GM12878 (cell line): Measurements from ENCODE around the gene DDHD1. TPM values are rescaled to one million over a fixed set of nuclear protein-coding genes. Genes with fewer than 3 reads are reported as not detected.

Experiments used
- ATAC-seq: fragments of 200-7000 bp; cut with Tn5 transposase; 3 replicates; pipeline ENCODE4 v1.9.1; 2020; ENCODE audit warnings: mild to moderate bottlenecking, moderate library complexity
- BruUV-seq: library from RNA; stranded (reverse); fragments of 400-500 nt; replicated peaks from 2 replicates; lab custom pipeline; 2021; lab: Mats Ljungman, UMichigan
- CTCF ChIA-PET: fragments of 300-600 bp; sonication (Branson Sonifier 250); formaldehyde crosslinking; extraction: SDS; loops from one replicate; lab custom pipeline; 2021; ENCODE audit warnings: inconsistent platforms; lab: Yijun Ruan, JAX
- POLR2A ChIA-PET: fragments of 350-600 bp; formaldehyde crosslinking; extraction: SDS; loops from one replicate; lab custom pipeline; 2021; ENCODE audit warnings: inconsistent platforms; lab: Charles Lee
- RAD21 ChIA-PET: fragments of 300-600 bp; sonication (Branson Sonifier 250); formaldehyde crosslinking; loops from one replicate; lab custom pipeline; 2023; ENCODE audit warnings: antibody characterized with exemption; ENCODE audit not compliant: unreplicated experiment; lab: Charles Lee
- SMC1A ChIA-PET: fragments of 300-600 bp; sonication (Branson Sonifier 250); formaldehyde crosslinking; loops from one replicate; lab custom pipeline; 2023; ENCODE audit not compliant: unreplicated experiment, uncharacterized antibody; lab: Charles Lee
- DNase-seq: peaks from one replicate; pipeline ENCODE4 v3.0.0-alpha.2; 2011; ENCODE audit warnings: low read depth, low spot score
- FAIRE-seq: peaks from 3 replicates; lab custom pipeline; 2011; peaks lifted over from hg19 to GRCh38; lab: Jason Lieb, UNC
- H2AFZ ChIP-seq: 2 replicates; pipeline ENCODE4 v1.6.0; 2011; ENCODE audit warnings: low read depth, low read length, control low read depth; ENCODE audit not compliant: control insufficient read depth
- H3K27ac ChIP-seq: 2 replicates; pipeline ENCODE4 v1.5.1; 2011; ENCODE audit warnings: control low read depth; ENCODE audit not compliant: control insufficient read depth, insufficient read depth
- H3K27me3 ChIP-seq, 2 experiments: replicated peaks in 1 of 2; 2 replicates each; pipeline versions ENCODE4 v1.6.0 to v1.6.1; 2011; ENCODE audit warnings: low read length in 1 of 2; ENCODE audit not compliant: control insufficient read depth in 2 of 2, insufficient read depth in 2 of 2
- H3K36me3 ChIP-seq, 2 experiments: 2 replicates each; pipeline ENCODE4 v1.5.1; 2011; ENCODE audit warnings: low read length in 1 of 2; ENCODE audit not compliant: control insufficient read depth in 2 of 2, insufficient read depth in 2 of 2
- H3K4me1 ChIP-seq: 2 replicates; pipeline ENCODE4 v1.6.1; 2011; ENCODE audit warnings: mild to moderate bottlenecking, low read length, moderate library complexity, mixed read lengths; ENCODE audit not compliant: control insufficient read depth, insufficient read depth
- H3K4me2 ChIP-seq: 2 replicates; pipeline ENCODE4 v1.6.0; 2011; ENCODE audit warnings: control low read depth; ENCODE audit not compliant: control insufficient read depth, insufficient read depth
- H3K4me3 ChIP-seq: fragments of 200-600 bp; sonication (generic); 2 replicates; pipeline ENCODE4 v1.5.1; 2016
- H3K79me2 ChIP-seq: 2 replicates; pipeline ENCODE4 v1.6.0; 2011; ENCODE audit warnings: low read length; ENCODE audit not compliant: control insufficient read depth, insufficient read depth
- H3K9ac ChIP-seq: 2 replicates; pipeline ENCODE4 v1.8.0; 2011; ENCODE audit warnings: low read length, control low read depth, mixed read lengths; ENCODE audit not compliant: control insufficient read depth, insufficient read depth
- H3K9me3 ChIP-seq: replicated peaks from 3 replicates; pipeline ENCODE4 v1.5.1; 2011; ENCODE audit warnings: mild to moderate bottlenecking, low read length; ENCODE audit not compliant: control insufficient read depth, insufficient read depth
- H4K20me1 ChIP-seq: 2 replicates; pipeline ENCODE4 v1.6.0; 2011; ENCODE audit not compliant: control insufficient read depth, insufficient read depth
- ATF2 ChIP-seq: IDR thresholded peaks from 2 replicates; pipeline ENCODE4 v1.6.1; 2012; ENCODE audit warnings: low read length, inconsistent platforms
- CUX1 ChIP-seq: IDR thresholded peaks from 2 replicates; pipeline ENCODE4 v1.6.1; 2012; ENCODE audit warnings: improper control_type of control experiment, low read depth, low read length; ENCODE audit not compliant: insufficient replicate concordance
- IKZF2 ChIP-seq, 2 experiments: fragments of 450-650 bp; IDR thresholded peaks; 2 replicates each; pipeline ENCODE4 v1.6.1; 2017; ENCODE audit warnings: mild to moderate bottlenecking in 2 of 2, moderate library complexity in 2 of 2
- IRF4 ChIP-seq: IDR thresholded peaks from 2 replicates; pipeline ENCODE4 v1.6.1; 2011; ENCODE audit warnings: low read depth, low read length
- IRF5 ChIP-seq: fragments of 450-650 bp; IDR thresholded peaks from 2 replicates; pipeline ENCODE4 v1.6.1; 2017; ENCODE audit warnings: borderline replicate concordance
- MEF2B ChIP-seq: fragments of 450-650 bp; IDR thresholded peaks from 2 replicates; pipeline ENCODE4 v1.6.1; 2018; ENCODE audit warnings: mild to moderate bottlenecking, moderate library complexity; ENCODE audit not compliant: partially characterized antibody, poor library complexity, severe bottlenecking
- NR2F1 ChIP-seq: fragments of 450-650 bp; conservative IDR thresholded peaks from 2 replicates; pipeline ENCODE4 v1.6.1; 2017; ENCODE audit warnings: mild to moderate bottlenecking
- PBX3 ChIP-seq: IDR thresholded peaks from 2 replicates; pipeline ENCODE4 v1.6.1; 2011; ENCODE audit warnings: mild to moderate bottlenecking, low read depth, low read length, moderate library complexity; ENCODE audit not compliant: insufficient replicate concordance
- POLR2A ChIP-seq: IDR thresholded peaks from 2 replicates; pipeline ENCODE4 v1.6.1; 2011; ENCODE audit warnings: low read depth, mild to moderate bottlenecking, low read length
- RB1 ChIP-seq: fragments of 450-650 bp; formaldehyde crosslinking; IDR thresholded peaks from 2 replicates; pipeline ENCODE4 v1.6.1; 2017; ENCODE audit warnings: mild to moderate bottlenecking, borderline replicate concordance
- SIN3A ChIP-seq: IDR thresholded peaks from 2 replicates; pipeline ENCODE4 v1.6.1; 2012; ENCODE audit warnings: low read depth, low read length, improper control_type of control experiment
- SP1 ChIP-seq: IDR thresholded peaks from one replicate; pipeline ENCODE4 v1.6.1; 2011; ENCODE audit warnings: low read depth, low read length
- SPI1 ChIP-seq: IDR thresholded peaks from 2 replicates; pipeline ENCODE4 v1.6.1; 2011; ENCODE audit warnings: low read depth, mild to moderate bottlenecking, low read length, moderate library complexity, borderline replicate concordance; ENCODE audit not compliant: insufficient read depth
- TARDBP ChIP-seq: IDR thresholded peaks from 2 replicates; pipeline ENCODE4 v1.6.1; 2016; ENCODE audit warnings: borderline replicate concordance
- WRNIP1 ChIP-seq: IDR thresholded peaks from 2 replicates; pipeline ENCODE4 v1.6.1; 2011; ENCODE audit warnings: low read depth, low read length, improper control_type of control experiment, borderline replicate concordance
- YY1 ChIP-seq: IDR thresholded peaks from 2 replicates; pipeline ENCODE4 v1.6.1; 2011; ENCODE audit warnings: low read depth, mild to moderate bottlenecking, low read length
- WGBS: methylation state at CpG from one replicate; pipeline ENCODE4 v1.1.6; 2016; ENCODE audit warnings: low lambda C conversion rate; ENCODE audit not compliant: insufficient replicate concordance, insufficient coverage; ENCODE audit errors: missing lambda C conversion rate; 5-methylcytosine and 5-hydroxymethylcytosine counted together
- in situ Hi-C: fragments of 300-500 bp; cut with MboI; formaldehyde crosslinking; loops from 9 replicates; pipeline ENCODE4 v1.14.3; 2018; ENCODE audit warnings: mixed read lengths
- intact Hi-C: fragments of 100-400 bp; cut with micrococcal nuclease; formaldehyde crosslinking; loops from one replicate; pipeline ENCODE4 v1.14.2; 2022; ENCODE audit not compliant: unreplicated experiment
- polyA plus RNA-seq, 11 experiments: library from polyadenylated mRNA; depleted of rRNA in 4 of 11; unstranded in 6 of 11; stranded (reverse) in 5 of 11; fragments of >200 nt; fragmentation: Nextera tagmentation in 4 of 11; fragmentation: Illumina TruSeq in 1 of 11; extraction: Ambion mirVana in 4 of 11; extraction: Trizol in 1 of 11; gene quantifications; 1 replicate in 1 of 11; 2 replicates in 10 of 11; pipeline versions ENCODE4 v1.2.1 to v1.2.3, GENCODE V29; 2011 to 2016; ENCODE audit warnings: inconsistent platforms in 2 of 11, missing spikeins in 2 of 11, low read depth in 1 of 11
- total RNA-seq, 4 experiments: library from RNA; depleted of rRNA in 3 of 4; stranded (reverse); fragments of >200 nt in 3 of 4; fragmentation: Illumina TruSeq in 1 of 4; extraction: Trizol in 1 of 4; gene quantifications; 2 replicates each; pipeline versions ENCODE4 v1.2.1 to v1.2.3, GENCODE V29; 2013 to 2021

Gene DDHD1
- total and polyA plus RNA-seq, 10 of the 15 experiments (the other 5 are each of a cell fraction or from before 2014, with no cell fraction given) = 7.7 to 52.3 (median 28.5) TPM

- TF ChIP-seq IRF5 = no peak
- TF ChIP-seq TARDBP = no peak
- TF ChIP-seq SIN3A = no peak
- no peak for TF ChIP-seq IRF4
- TF ChIP-seq PBX3 = no peak
- TF ChIP-seq IKZF2 (IDR thresholded peaks at IDR 0.05) = no peak
- TF ChIP-seq ATF2 = no peak
- no peak for TF ChIP-seq NR2F1
- no peak for TF ChIP-seq YY1
Observed at GRCh38 chr14:53175375-53175774, 22.3 kb upstream of the DDHD1 start (continued).

- SMC1A ChIA-PET = interaction anchor here (0.7 to 1.0 kb wide), 2 partner anchors 10 to 13 kb away, joined by 3 to 4 read pairs; no protein-coding TSS in a partner anchor
- FAIRE-seq (no peak), DNase-seq (no peak), ATAC-seq (no peak)
- Histone ChIP-seq H3K9ac (no peak overlapping the region), H3K4me2 (no peak overlapping the region), H3K9me3 (no peaks in the 10 kb centered on the region), H3K27me3 (no peaks in the 10 kb centered on the region), H4K20me1 (no peaks in the 10 kb centered on the region), H3K27ac (no peak overlapping the region), H2AFZ (no peak overlapping the region), H3K79me2 (no peaks in the 10 kb centered on the region), H3K36me3 (no peaks in the 10 kb centered on the region), H3K4me1 (no peaks in the 10 kb centered on the region), H3K4me3 (no peak overlapping the region)
- CTCF ChIA-PET = interaction anchor here (0.6 kb wide), 1 partner anchor 396 kb away, joined by 3 read pairs; no protein-coding TSS in a partner anchor
- in situ Hi-C loops (no loop called here), intact Hi-C loops (no loop called here)
- POLR2A ChIA-PET = no interaction called here
- WGBS = 76% methylated on average over 4 of the region's 4 CpGs
- RAD21 ChIA-PET = no interaction called here
- no TSS peak for BruUV-seq
- no peak for TF ChIP-seq SPI1
- no peak for TF ChIP-seq MEF2B
- no peak for TF ChIP-seq RB1
- no peak for TF ChIP-seq WRNIP1
- TF ChIP-seq CUX1 = no peak
- TF ChIP-seq POLR2A = no peak
- no peak for TF ChIP-seq SP1
Observed at GRCh38 chr14:53174918-53175317, 21.8 kb upstream of the DDHD1 start.
